GM23338 (cell line): ENCODE measurements around the gene ZNF358.

Experiments
- CREB1 ChIP-seq: fragments of 250-450 bp; sonication (Bioruptor Pico); IDR thresholded peaks from 2 replicates; pipeline ENCODE4 v1.5.0; 2020; ENCODE audit warnings: low read depth, mild to moderate bottlenecking, moderate library complexity
- CTCF ChIP-seq, 2 experiments: fragments of 200-600 bp in 1 of 2; sonication (generic) in 1 of 2; conservative IDR thresholded peaks; 2 replicates each; pipeline versions ENCODE4 v1.5.1 to v1.6.1; 2016 to 2017; ENCODE audit warnings: antibody characterized with exemption in 2 of 2, low read depth in 2 of 2, mild to moderate bottlenecking in 2 of 2, moderate library complexity in 1 of 2
- EZH2 ChIP-seq: fragments of 200-600 bp; sonication (generic); IDR thresholded peaks from one replicate; pipeline ENCODE4 v1.8.0; 2017; ENCODE audit warnings: antibody characterized with exemption, mild to moderate bottlenecking, low read depth; ENCODE audit not compliant: unreplicated experiment
- POLR2AphosphoS5 ChIP-seq: IDR thresholded peaks from 2 replicates; pipeline ENCODE4 v1.6.1; 2016; ENCODE audit warnings: antibody characterized with exemption, low read depth
- REST ChIP-seq: IDR thresholded peaks from one replicate; pipeline ENCODE4 v1.6.1; 2018; ENCODE audit warnings: antibody characterized with exemption; ENCODE audit not compliant: unreplicated experiment

- TF ChIP-seq CREB1 (CRISPR knock-in tag) (no peak), CTCF (conservative IDR thresholded peaks at IDR 0.05; ENCODE audit: low read depth in 2 of 2) (no peak), EZH2 (no peak), REST (no peak), POLR2AphosphoS5 (no peak)
Measured at GRCh38 chr19:7516878-7517277, 975 bp downstream of the ZNF358 start.
